ENCODE measurements around the gene S100A10. TPM values are rescaled to one million over a fixed set of nuclear protein-coding genes. Genes with fewer than 3 reads are reported as not detected.

The S100A10 gene
- total and polyA plus RNA-seq, 2 of the 4 experiments (the other 2 are of a cell fraction), result 86.0 to 277 TPM

DNA sequence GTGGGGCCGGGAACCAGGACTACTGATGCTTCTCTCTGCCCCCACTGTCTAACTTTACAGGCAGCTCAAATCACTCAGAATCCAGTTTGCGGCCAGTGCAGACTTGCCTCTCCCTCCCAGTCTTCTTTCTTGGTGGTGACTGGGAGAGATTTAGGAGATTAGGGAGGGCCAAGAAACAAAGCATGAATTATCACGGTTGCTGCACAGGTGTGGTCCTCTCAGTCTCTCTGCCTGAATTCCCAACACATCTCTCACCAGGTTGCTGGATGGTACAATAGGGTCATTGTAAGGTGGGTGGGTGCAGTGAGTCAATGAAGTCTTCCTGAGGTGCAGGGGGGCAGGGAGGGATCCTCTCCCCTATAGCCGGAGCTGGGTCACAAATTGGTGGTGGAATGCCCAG, 30.6 kb upstream of the S100A10 start:
- Histone ChIP-seq H3K9me1 (ENCODE audit: insufficient read depth, low read length) (no peaks in the 10 kb centered on the region), H3K4me3 (ENCODE audit: insufficient read depth, low read depth, low read length) (no peak overlapping the region), H4K5ac (ENCODE audit: low read depth, low read length) (no peak overlapping the region), H3K56ac (ENCODE audit: extremely low read depth, insufficient read depth, low read length) (no peak overlapping the region), H3K9me3 (ENCODE audit: control insufficient read depth, insufficient read depth, low read length) (no peaks in the 10 kb centered on the region), H3K9ac (ENCODE audit: low read depth, low read length) (no peak overlapping the region), H3K36me3 (ENCODE audit: control insufficient read depth, insufficient read depth, low read length) (no peaks in the 10 kb centered on the region), H3K27me3 (ENCODE audit: control insufficient read depth, insufficient read depth, low read length) (peaks cover 39% of the 10 kb centered on the region), H3K18ac (ENCODE audit: low read depth, low read length) (no peak overlapping the region), H2BK15ac (ENCODE audit: low read depth, low read length) (no peak overlapping the region), H3K14ac (replicated peaks; ENCODE audit: low read depth, low read length) (no peak overlapping the region), H2AFZ (replicated peaks; ENCODE audit: low read length, poor library complexity) (no peak overlapping the region), H2AK5ac (ENCODE audit: low read depth, low read length) (no peak overlapping the region), H2BK120ac (ENCODE audit: low read depth, low read length) (no peak overlapping the region), H4K8ac (ENCODE audit: low read depth in 2 of 2, low read length in 2 of 2) (no peak overlapping the region), H3K4me1 (ENCODE audit: control insufficient read depth, insufficient read depth, low read length) (peaks cover 7% of the 10 kb centered on the region), H3K4ac (ENCODE audit: low read depth, low read length) (no peak overlapping the region), H3K79me1 (ENCODE audit: low read depth in 1 of 2, low read length in 2 of 2) (no peaks in the 10 kb centered on the region), H2BK20ac (ENCODE audit: low read depth, low read length) (no peak overlapping the region), H4K91ac (ENCODE audit: insufficient read depth, low read depth, low read length) (no peak overlapping the region), H3K4me2 (ENCODE audit: low read depth, low read length) (no peak overlapping the region), H2AK9ac (replicated peaks; ENCODE audit: low read depth, low read length, poor library complexity) (peak overlapping the region; percentile 57), H2BK5ac (ENCODE audit: low read depth, low read length, poor library complexity, severe bottlenecking) (no peak overlapping the region), H4K20me1 (ENCODE audit: insufficient read depth, low read length) (no peaks in the 10 kb centered on the region), H3K23ac (ENCODE audit: low read depth, low read length) (no peak overlapping the region), H3K27ac (ENCODE audit: insufficient read depth, low read length) (no peak overlapping the region)
- intact Hi-C loops (cut with micrococcal nuclease), result no loop called here
- no CpG with 5 or more reads among the region's 4 CpGs for WGBS, 2 experiments (ENCODE audit: extremely low coverage in 2 of 2, insufficient read length in 1 of 2)
- DNase-seq (no peak), ATAC-seq (ENCODE audit: low read depth) (no peak)
- TF ChIP-seq, protein P1, sequence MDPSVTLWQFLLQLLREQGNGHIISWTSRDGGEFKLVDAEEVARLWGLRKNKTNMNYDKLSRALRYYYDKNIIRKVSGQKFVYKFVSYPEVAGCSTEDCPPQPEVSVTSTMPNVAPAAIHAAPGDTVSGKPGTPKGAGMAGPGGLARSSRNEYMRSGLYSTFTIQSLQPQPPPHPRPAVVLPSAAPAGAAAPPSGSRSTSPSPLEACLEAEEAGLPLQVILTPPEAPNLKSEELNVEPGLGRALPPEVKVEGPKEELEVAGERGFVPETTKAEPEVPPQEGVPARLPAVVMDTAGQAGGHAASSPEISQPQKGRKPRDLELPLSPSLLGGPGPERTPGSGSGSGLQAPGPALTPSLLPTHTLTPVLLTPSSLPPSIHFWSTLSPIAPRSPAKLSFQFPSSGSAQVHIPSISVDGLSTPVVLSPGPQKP (IDR thresholded peaks at IDR 0.05; ENCODE audit: borderline replicate concordance, low read depth, low read length), result no peak
- TF ChIP-seq RCOR1 (IDR thresholded peaks at IDR 0.05; ENCODE audit: insufficient replicate concordance, low read length) (no peak), SMC3 (IDR thresholded peaks at IDR 0.05; ENCODE audit: low read depth, low read length) (no peak), CHD1 (IDR thresholded peaks at IDR 0.05; ENCODE audit: low read depth, low read length) (no peak), POLR2A (IDR thresholded peaks at IDR 0.05; ENCODE audit: low read depth, low read length) (no peak), NFE2L2 (IDR thresholded peaks at IDR 0.05; ENCODE audit: low read depth, low read length) (no peak), BHLHE40 (IDR thresholded peaks at IDR 0.05; ENCODE audit: low read depth, low read length) (no peak), CEBPB (IDR thresholded peaks at IDR 0.05; ENCODE audit: low read depth, low read length) (no peak), RAD21 (IDR thresholded peaks at IDR 0.05; ENCODE audit: low read length) (no peak), CTCF (conservative IDR thresholded peaks at IDR 0.05; ENCODE audit: low read depth, low read length) (no peak), MAFK (IDR thresholded peaks at IDR 0.05; ENCODE audit: low read depth, low read length) (no peak), MXI1 (IDR thresholded peaks at IDR 0.05; ENCODE audit: borderline replicate concordance, low read depth, low read length) (no peak), MAZ (IDR thresholded peaks at IDR 0.05; ENCODE audit: borderline replicate concordance, low read depth, low read length) (no peak), RFX5 (IDR thresholded peaks at IDR 0.05; ENCODE audit: low read depth, low read length) (no peak), FOS (IDR thresholded peaks at IDR 0.05; ENCODE audit: low read depth, low read length) (no peak)
- TF ChIP-seq, protein P2, sequence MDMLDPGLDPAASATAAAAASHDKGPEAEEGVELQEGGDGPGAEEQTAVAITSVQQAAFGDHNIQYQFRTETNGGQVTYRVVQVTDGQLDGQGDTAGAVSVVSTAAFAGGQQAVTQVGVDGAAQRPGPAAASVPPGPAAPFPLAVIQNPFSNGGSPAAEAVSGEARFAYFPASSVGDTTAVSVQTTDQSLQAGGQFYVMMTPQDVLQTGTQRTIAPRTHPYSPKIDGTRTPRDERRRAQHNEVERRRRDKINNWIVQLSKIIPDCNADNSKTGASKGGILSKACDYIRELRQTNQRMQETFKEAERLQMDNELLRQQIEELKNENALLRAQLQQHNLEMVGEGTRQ (IDR thresholded peaks at IDR 0.05; ENCODE audit: low read depth, low read length), result no peak
- in situ Hi-C loops (cut with MboI; ENCODE audit: low sequenced_read_pairs), result no loop called here
- ChIA-PET CTCF (interaction anchor here (1.5 kb wide), 1 partner anchor 23 kb away, joined by 3 read pairs; no protein-coding TSS in a partner anchor), POLR2A (ENCODE audit: unreplicated experiment) (no interaction called here)
- no TSS peak for BruUV-seq (replicated peaks)
- dilution Hi-C loops (cut with HindIII; ENCODE audit: low sequenced_read_pairs, unreplicated experiment), result loop anchor here (25.0 kb wide), 1 partner anchor 112 kb away; the partner anchor contains the start of gene THEM4

All from IMR-90 (cell line).